Stimulated activated CD4-positive, alpha-beta T cell treated with anti-CD3 and anti-CD28 coated beads, TNF-alpha, amount 100 ng/mL, for 4 hours (primary cell): ENCODE measurements around the gene KL.

ENCODE experiments used
- DNase-seq, 3 experiments: peaks; one replicate each; pipeline ENCODE4 v3.0.0-alpha.2; 2020; ENCODE audit warnings: low read depth in 3 of 3

The KL gene

GRCh38 chr13:33004511-33004910 lies 11.7 kb upstream of the KL start:
- no peak for DNase-seq

- DNase-seq = no peak
These were observed 10.1 kb upstream of the KL start for GRCh38 chr13:33006134-33006533.

- no peak for DNase-seq
These were observed 9.6 kb upstream of the KL start for GRCh38 chr13:33006638-33007037.

- DNase-seq = no peak
These were observed 9.0 kb upstream of the KL start for GRCh38 chr13:33007237-33007636.

GRCh38 chr13:33007950-33008349 lies 8.3 kb upstream of the KL start:
- no peak for DNase-seq

- no peak for DNase-seq
These were observed 7.1 kb upstream of the KL start for GRCh38 chr13:33008946-33009722.

GRCh38 chr13:33011828-33012470 lies 4.3 kb upstream of the KL start:
- DNase-seq = no peak

- DNase-seq = no peak
These were observed 1.9 kb upstream of the KL start for GRCh38 chr13:33014291-33014690.

GRCh38 chr13:33015241-33015668 lies 968 bp upstream of the KL start:
- DNase-seq = no peak

- DNase-seq = no peak
These were observed 366 bp upstream of the KL start for GRCh38 chr13:33015791-33016323.

- no peak for DNase-seq
These were observed 1.2 kb downstream of the KL start for GRCh38 chr13:33017323-33017929.

GRCh38 chr13:33018886-33019285 lies 2.7 kb downstream of the KL start:
- no peak for DNase-seq

GRCh38 chr13:33022986-33023385 lies 6.8 kb downstream of the KL start:
- no peak for DNase-seq

GRCh38 chr13:33025220-33025744 lies 9.1 kb downstream of the KL start:
- DNase-seq = no peak

GRCh38 chr13:33026489-33027152 lies 10.4 kb downstream of the KL start:
- DNase-seq = no peak

- DNase-seq = no peak
These were observed 12.4 kb downstream of the KL start for GRCh38 chr13:33028620-33029019.

GRCh38 chr13:33031277-33031676 lies 15.1 kb downstream of the KL start:
- DNase-seq = no peak

- DNase-seq = no peak
These were observed 15.9 kb downstream of the KL start for GRCh38 chr13:33032037-33032625.

GRCh38 chr13:33033051-33033812 lies 17.0 kb downstream of the KL start:
- DNase-seq = no peak

- DNase-seq = no peak
These were observed 17.8 kb downstream of the KL start for GRCh38 chr13:33033986-33034385.
